Endothelial cell of umbilical vein (primary cell): ENCODE data around the gene KCNK2. TPM values are rescaled to one million over a fixed set of nuclear protein-coding genes. Genes with fewer than 3 reads are reported as not detected.

Source experiments
- BruUV-seq: library from RNA; stranded (reverse); fragments of 400-500 nt; replicated peaks from 2 replicates; lab custom pipeline; 2021; lab: Mats Ljungman, UMichigan
- CTCF ChIA-PET: fragments of 300-600, 350-600 bp; sonication (Branson Sonifier 250); formaldehyde crosslinking; loops from one replicate; lab custom pipeline; 2021; ENCODE audit warnings: antibody characterized with exemption, inconsistent platforms; lab: Charles Lee
- POLR2A ChIA-PET: fragments of 300-600, 350-600 bp; sonication (Branson Sonifier 250); formaldehyde crosslinking; loops from one replicate; lab custom pipeline; 2021; ENCODE audit warnings: antibody characterized with exemption, inconsistent platforms; lab: Charles Lee
- DNase-seq: peaks from one replicate; pipeline ENCODE4 v3.0.0-alpha.2; 2011; ENCODE audit warnings: low read depth, low spot score
- FAIRE-seq: peaks from 2 replicates; lab custom pipeline; 2011; peaks lifted over from hg19 to GRCh38; lab: Jason Lieb, UNC
- H2AFZ ChIP-seq: 2 replicates; pipeline ENCODE4 v1.6.0; 2012; ENCODE audit warnings: low read depth, low read length, control low read depth, inconsistent platforms
- H3K27ac ChIP-seq: 2 replicates; pipeline ENCODE4 v1.5.1; 2011; ENCODE audit warnings: low read depth, mild to moderate bottlenecking, control low read depth, low read length, moderate library complexity; ENCODE audit not compliant: insufficient read depth
- H3K27me3 ChIP-seq, 2 experiments: 2 replicates each; pipeline versions ENCODE4 v1.6.0 to v1.6.1; 2011; ENCODE audit warnings: low read length in 2 of 2, mixed read lengths in 1 of 2; ENCODE audit not compliant: control insufficient read depth in 2 of 2, insufficient read depth in 2 of 2
- H3K36me3 ChIP-seq, 2 experiments: 2 replicates in 1 of 2; 3 replicates in 1 of 2; pipeline ENCODE4 v1.5.1; 2011; ENCODE audit warnings: low read length in 2 of 2, mild to moderate bottlenecking in 1 of 2, moderate library complexity in 1 of 2; ENCODE audit not compliant: control insufficient read depth in 2 of 2, insufficient read depth in 2 of 2; ENCODE audit errors: extremely low read depth in 1 of 2
- H3K4me1 ChIP-seq: 3 replicates; pipeline ENCODE4 v1.5.1; 2011; ENCODE audit warnings: mild to moderate bottlenecking, low read length; ENCODE audit not compliant: control insufficient read depth, insufficient read depth; ENCODE audit errors: extremely low read depth
- H3K4me2 ChIP-seq: 2 replicates; pipeline ENCODE4 v1.6.1; 2011; ENCODE audit warnings: low read length, control low read depth, mixed read lengths; ENCODE audit not compliant: insufficient read depth
- H3K4me3 ChIP-seq, 3 experiments: fragments of 200-600 bp in 1 of 3; sonication (generic), shearing (Covaris generic) in 1 of 3; replicated peaks in 1 of 3; 2 replicates each; pipeline ENCODE4 v1.5.1; 2011 to 2016; ENCODE audit warnings: control low read depth in 3 of 3, low read length in 3 of 3, mild to moderate bottlenecking in 2 of 3, inconsistent platforms in 1 of 3, low read depth in 1 of 3, moderate library complexity in 1 of 3; ENCODE audit not compliant: insufficient read depth in 1 of 3
- H3K79me2 ChIP-seq: 2 replicates; pipeline ENCODE4 v1.6.0; 2012; ENCODE audit warnings: low read length, inconsistent platforms; ENCODE audit not compliant: control insufficient read depth, insufficient read depth
- H3K9ac ChIP-seq: replicated peaks from 2 replicates; pipeline ENCODE3; 2011; ENCODE audit warnings: low read length, control low read depth; ENCODE audit not compliant: insufficient read depth; ENCODE audit errors: extremely low read depth
- H3K9me1 ChIP-seq: replicated peaks from 3 replicates; pipeline ENCODE4 v1.6.0; 2011; ENCODE audit warnings: mild to moderate bottlenecking, low read length; ENCODE audit not compliant: control insufficient read depth, insufficient read depth; ENCODE audit errors: extremely low read depth
- H3K9me3 ChIP-seq: replicated peaks from 2 replicates; pipeline ENCODE4 v1.5.1; 2012; ENCODE audit warnings: low read length, inconsistent platforms; ENCODE audit not compliant: control insufficient read depth, insufficient read depth
- H4K20me1 ChIP-seq: replicated peaks from 2 replicates; pipeline ENCODE3; 2011; ENCODE audit warnings: mild to moderate bottlenecking, low read length; ENCODE audit not compliant: control insufficient read depth, insufficient read depth; ENCODE audit errors: extremely low read depth
- CTCF ChIP-seq, 2 donors: IDR thresholded peaks; 1 replicate in 1 of 2; 2 replicates in 1 of 2; pipeline ENCODE4 v1.5.1; 2011; ENCODE audit warnings: low read length in 2 of 2, mild to moderate bottlenecking in 2 of 2, moderate library complexity in 2 of 2, control low read depth in 1 of 2, inconsistent platforms in 1 of 2, low read depth in 1 of 2; ENCODE audit not compliant: insufficient read depth in 1 of 2; ENCODE audit errors: extremely low read depth in 1 of 2
- EZH2 ChIP-seq: IDR thresholded peaks from 2 replicates; pipeline ENCODE4 v1.6.1; 2012; ENCODE audit warnings: borderline replicate concordance, low read depth, mild to moderate bottlenecking, moderate library complexity, low read length, inconsistent platforms; ENCODE audit not compliant: severe bottlenecking
- FOS ChIP-seq: IDR thresholded peaks from 2 replicates; pipeline ENCODE4 v1.6.1; 2011; ENCODE audit warnings: mild to moderate bottlenecking, low read length, moderate library complexity, borderline replicate concordance; ENCODE audit not compliant: insufficient read depth
- GATA2 ChIP-seq: IDR thresholded peaks from 2 replicates; pipeline ENCODE4 v1.7.0; 2011; ENCODE audit warnings: low read depth, mild to moderate bottlenecking, moderate library complexity, mixed read lengths, low read length; ENCODE audit not compliant: insufficient read length, insufficient read depth
- JUN ChIP-seq: IDR thresholded peaks from 2 replicates; pipeline ENCODE4 v1.6.1; 2011; ENCODE audit warnings: borderline replicate concordance, low read depth; ENCODE audit not compliant: insufficient read length, insufficient read depth
- MYC ChIP-seq: IDR thresholded peaks from one replicate; pipeline ENCODE4 v1.6.1; 2011; ENCODE audit warnings: mild to moderate bottlenecking, low read depth, low read length
- POLR2A ChIP-seq: IDR thresholded peaks from 2 replicates; pipeline ENCODE4 v1.6.1; 2012; ENCODE audit warnings: low read depth, mild to moderate bottlenecking, control low read depth, low read length
- POLR2AphosphoS5 ChIP-seq: IDR thresholded peaks from 2 replicates; pipeline ENCODE4 v1.6.1; 2012; ENCODE audit warnings: low read depth, mild to moderate bottlenecking, control low read depth, low read length, moderate library complexity; ENCODE audit not compliant: insufficient read depth
- dilution Hi-C: fragments of 300-500 bp; cut with MboI; formaldehyde crosslinking; loops from one replicate; pipeline ENCODE4 v1.15.0; 2019; ENCODE audit warnings: low sequenced_read_pairs; ENCODE audit not compliant: extremely low pct_ligation_motif_present
- intact Hi-C: fragments of 100-400 bp; cut with micrococcal nuclease; formaldehyde crosslinking; loops from one replicate; pipeline ENCODE4 v1.10.0; 2022
- polyA plus RNA-seq, 4 experiments: library from polyadenylated mRNA; depleted of rRNA in 3 of 4; stranded (reverse) in 3 of 4; unstranded in 1 of 4; fragments of >200 nt; gene quantifications; 2 replicates each; pipeline versions ENCODE4 v1.2.1 to v1.2.3, GENCODE V29; 2011 to 2012; ENCODE audit warnings: missing spikeins in 1 of 4
- total RNA-seq: library from RNA; stranded (reverse); gene quantifications from 2 replicates; pipeline ENCODE4 v1.2.3, GENCODE V29; 2021
- TF ChIP-seq, protein P1 (sequence below): IDR thresholded peaks from 2 replicates; pipeline ENCODE4 v1.6.1; 2011; ENCODE audit not compliant: insufficient read depth, insufficient read length

KCNK2 gene
- total and polyA plus RNA-seq, 2 donors (not counting 3 experiments of a cell fraction or from before 2014, with no cell fraction given): 0.08 to 0.46 TPM

DNA sequence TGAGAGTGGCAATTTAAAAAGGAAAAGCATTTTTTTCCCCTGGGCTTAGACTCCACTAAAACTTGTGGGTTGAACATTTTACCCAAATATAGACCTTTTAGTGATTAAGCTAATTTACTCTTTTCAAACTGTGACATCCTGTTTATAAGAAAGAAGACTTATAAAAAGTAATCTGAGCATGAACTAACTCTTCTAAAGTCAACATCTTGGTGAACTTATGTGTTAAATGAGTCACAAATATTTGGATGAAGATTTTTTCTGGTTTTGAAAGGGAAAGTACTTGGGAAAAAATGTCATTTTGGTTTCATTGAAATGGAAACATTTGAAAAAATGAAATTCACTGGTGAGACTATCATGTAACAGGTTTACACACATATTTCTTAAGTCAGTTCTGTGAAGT lies 109.8 kb downstream of the KCNK2 start:
- ChIA-PET CTCF (interaction anchor here (1.2 kb wide), 1 partner anchor 8 kb away, joined by 3 read pairs; no protein-coding TSS in a partner anchor), POLR2A (no interaction called here)
- Histone ChIP-seq H3K4me1 (no peaks in the 10 kb centered on the region), H3K36me3 (no peaks in the 10 kb centered on the region), H3K79me2 (no peaks in the 10 kb centered on the region), H3K27ac (no peak overlapping the region), H3K4me2 (no peak overlapping the region), H3K9ac (no peak overlapping the region), H4K20me1 (no peaks in the 10 kb centered on the region), H2AFZ (no peak overlapping the region), H3K4me3 (no peak overlapping the region), H3K9me3 (no peaks in the 10 kb centered on the region), H3K27me3 (no peaks in the 10 kb centered on the region), H3K9me1 (no peaks in the 10 kb centered on the region)
- FAIRE-seq: no peak
- no TSS peak for BruUV-seq
- dilution Hi-C loops (no loop called here), intact Hi-C loops (no loop called here)
- TF ChIP-seq POLR2AphosphoS5: no peak
- TF ChIP-seq EZH2: no peak
- no peak for DNase-seq

DNA sequence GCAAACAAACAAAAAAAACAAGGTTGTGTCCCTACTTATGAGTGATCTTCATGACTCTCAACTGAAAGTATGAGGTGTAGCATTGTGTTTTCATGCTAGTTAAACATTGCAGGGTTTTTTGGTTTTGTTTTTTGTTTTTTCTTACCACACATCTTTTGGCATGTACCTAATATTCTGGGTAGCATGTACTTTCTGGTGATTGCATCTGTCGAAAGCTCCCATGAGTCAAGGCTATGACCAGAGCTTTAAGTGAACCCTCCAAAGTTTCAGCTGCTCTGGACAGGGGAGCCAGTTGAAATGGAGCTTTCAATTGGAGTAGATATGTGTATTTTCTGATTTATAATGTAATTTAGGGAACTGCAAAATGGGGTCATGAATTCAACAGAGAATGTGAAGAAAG lies 115.5 kb downstream of the KCNK2 start:
- DNase-seq (no peak), FAIRE-seq (no peak)
- H3K36me3 ChIP-seq: no peaks in the 10 kb centered on the region
- H3K9me3 ChIP-seq: no peaks in the 10 kb centered on the region
- no peaks in the 10 kb centered on the region for H3K27me3 ChIP-seq
- no peak overlapping the region for H2AFZ ChIP-seq
- H3K27ac ChIP-seq: no peak overlapping the region
- no peaks in the 10 kb centered on the region for H3K79me2 ChIP-seq
- intact Hi-C loops: no loop called here
- dilution Hi-C loops: no loop called here
- H3K4me3 ChIP-seq: no peak overlapping the region
- BruUV-seq: no TSS peak
- CTCF ChIA-PET: no interaction called here
- no peaks in the 10 kb centered on the region for H3K4me1 ChIP-seq
- TF ChIP-seq POLR2AphosphoS5 (no peak), EZH2 (no peak), JUN (no peak), CTCF (IDR thresholded peaks at IDR 0.05; ENCODE audit: extremely low read depth in 1 of 2, insufficient read depth in 1 of 2, low read depth in 1 of 2, low read length in 2 of 2) (no peak), GATA2 (no peak), POLR2A (no peak), MYC (no peak), FOS (no peak)
- TF ChIP-seq, protein P1, sequence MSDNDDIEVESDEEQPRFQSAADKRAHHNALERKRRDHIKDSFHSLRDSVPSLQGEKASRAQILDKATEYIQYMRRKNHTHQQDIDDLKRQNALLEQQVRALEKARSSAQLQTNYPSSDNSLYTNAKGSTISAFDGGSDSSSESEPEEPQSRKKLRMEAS: no peak
- no peak overlapping the region for H3K4me2 ChIP-seq
- H3K9ac ChIP-seq: no peak overlapping the region
- no peaks in the 10 kb centered on the region for H4K20me1 ChIP-seq
- POLR2A ChIA-PET: no interaction called here
- H3K9me1 ChIP-seq: no peaks in the 10 kb centered on the region
